Endothelial cell (in vitro differentiated cells): ENCODE results near the gene NIPAL1. TPM values are rescaled to one million over a fixed set of nuclear protein-coding genes. Genes with fewer than 3 reads are reported as not detected.

Source experiments
- DNase-seq: peaks from one replicate; pipeline ENCODE4 v3.0.0; 2021; ENCODE audit warnings: low spot score
- H3K27ac Mint-ChIP-seq: one replicate; pipeline ENCODE4 v1.8.0; 2021; ENCODE audit warnings: mixed read lengths, inconsistent platforms; ENCODE audit not compliant: unreplicated experiment
- H3K27me3 Mint-ChIP-seq: one replicate; pipeline ENCODE4 v1.8.0; 2021; ENCODE audit warnings: mild to moderate bottlenecking, moderate library complexity, mixed read lengths, inconsistent platforms; ENCODE audit not compliant: unreplicated experiment
- H3K36me3 Mint-ChIP-seq: one replicate; pipeline ENCODE4 v1.8.0; 2021; ENCODE audit warnings: mild to moderate bottlenecking, low read depth, mixed read lengths, inconsistent platforms; ENCODE audit not compliant: unreplicated experiment
- H3K4me1 Mint-ChIP-seq: one replicate; pipeline ENCODE4 v1.8.0; 2021; ENCODE audit warnings: mild to moderate bottlenecking, mixed read lengths, inconsistent platforms; ENCODE audit not compliant: unreplicated experiment
- H3K4me3 Mint-ChIP-seq: one replicate; pipeline ENCODE4 v1.8.0; 2021; ENCODE audit warnings: mild to moderate bottlenecking, mixed read lengths, inconsistent platforms; ENCODE audit not compliant: unreplicated experiment
- H3K9me3 Mint-ChIP-seq: one replicate; pipeline ENCODE4 v1.8.0; 2021; ENCODE audit warnings: mixed read lengths, inconsistent platforms; ENCODE audit not compliant: unreplicated experiment
- CTCF ChIP-seq: fragments of 200-600 bp; sonication (generic); IDR thresholded peaks from one replicate; pipeline ENCODE4 v1.5.0; 2021; ENCODE audit warnings: antibody characterized with exemption; ENCODE audit not compliant: unreplicated experiment
- total RNA-seq: library from RNA; stranded (reverse); fragmentation: NEBNext Ultra II Directional; extraction: Animal tissue kit (Norgen Biotek cat#: 25700); gene quantifications from one replicate; pipeline ENCODE4 v1.2.1, GENCODE V29; 2021; ENCODE audit not compliant: unreplicated experiment

The NIPAL1 gene
- total RNA-seq, 1 donor from 2014 or later: 2.0 TPM

GRCh38 chr4:48074657-48075056, 58.1 kb downstream of the NIPAL1 start:
- no peak for TF ChIP-seq CTCF
- no peak overlapping the region for H3K4me3 Mint-ChIP-seq
- H3K27ac Mint-ChIP-seq: no peak overlapping the region
- no peaks in the 10 kb centered on the region for H3K4me1 Mint-ChIP-seq
- H3K9me3 Mint-ChIP-seq: no peaks in the 10 kb centered on the region
- H3K36me3 Mint-ChIP-seq: no peaks in the 10 kb centered on the region
- H3K27me3 Mint-ChIP-seq: no peaks in the 10 kb centered on the region
- no peak for DNase-seq

- Mint-ChIP-seq H3K36me3 (no peaks in the 10 kb centered on the region), H3K4me1 (peaks cover 7% of the 10 kb centered on the region), H3K27ac (no peak overlapping the region), H3K9me3 (no peaks in the 10 kb centered on the region), H3K27me3 (no peaks in the 10 kb centered on the region), H3K4me3 (no peak overlapping the region)
- no peak for DNase-seq
- no peak for TF ChIP-seq CTCF
These were observed 61.9 kb downstream of the NIPAL1 start for GRCh38 chr4:48078425-48078824.

GRCh38 chr4:48078862-48079655, 62.5 kb downstream of the NIPAL1 start:
- no peaks in the 10 kb centered on the region for H3K36me3 Mint-ChIP-seq
- no peak overlapping the region for H3K4me3 Mint-ChIP-seq
- no peaks in the 10 kb centered on the region for H3K9me3 Mint-ChIP-seq
- no peak for DNase-seq
- peak overlapping the region; percentile 16 for H3K27ac Mint-ChIP-seq
- peaks cover 7% of the 10 kb centered on the region for H3K4me1 Mint-ChIP-seq
- no peak for TF ChIP-seq CTCF
- H3K27me3 Mint-ChIP-seq: peaks cover under 1% of the 10 kb centered on the region

GRCh38 chr4:48079972-48080391, 63.4 kb downstream of the NIPAL1 start:
- no peak overlapping the region for H3K4me3 Mint-ChIP-seq
- H3K36me3 Mint-ChIP-seq: no peaks in the 10 kb centered on the region
- peaks cover 4% of the 10 kb centered on the region for H3K27me3 Mint-ChIP-seq
- H3K27ac Mint-ChIP-seq: no peak overlapping the region
- no peaks in the 10 kb centered on the region for H3K9me3 Mint-ChIP-seq
- TF ChIP-seq CTCF: no peak
- DNase-seq: no peak
- peaks cover 7% of the 10 kb centered on the region for H3K4me1 Mint-ChIP-seq

- H3K27me3 Mint-ChIP-seq: peaks cover 4% of the 10 kb centered on the region
- no peak for DNase-seq
- no peaks in the 10 kb centered on the region for H3K9me3 Mint-ChIP-seq
- TF ChIP-seq CTCF: no peak
- H3K4me1 Mint-ChIP-seq: peaks cover 7% of the 10 kb centered on the region
- no peak overlapping the region for H3K4me3 Mint-ChIP-seq
- H3K27ac Mint-ChIP-seq: no peak overlapping the region
- H3K36me3 Mint-ChIP-seq: no peaks in the 10 kb centered on the region
These were observed 64.6 kb downstream of the NIPAL1 start for GRCh38 chr4:48081196-48081595.
